ENCODE results near the gene LAP3. TPM values are rescaled to one million over a fixed set of nuclear protein-coding genes. Genes with fewer than 3 reads are reported as not detected.
A peak's percentile ranks its signal among the peaks of the same experiment; 100 is the strongest.

Gene LAP3
- total and polyA plus RNA-seq, 4 donors, result 57.5 to 178 (median 110) TPM

DNA sequence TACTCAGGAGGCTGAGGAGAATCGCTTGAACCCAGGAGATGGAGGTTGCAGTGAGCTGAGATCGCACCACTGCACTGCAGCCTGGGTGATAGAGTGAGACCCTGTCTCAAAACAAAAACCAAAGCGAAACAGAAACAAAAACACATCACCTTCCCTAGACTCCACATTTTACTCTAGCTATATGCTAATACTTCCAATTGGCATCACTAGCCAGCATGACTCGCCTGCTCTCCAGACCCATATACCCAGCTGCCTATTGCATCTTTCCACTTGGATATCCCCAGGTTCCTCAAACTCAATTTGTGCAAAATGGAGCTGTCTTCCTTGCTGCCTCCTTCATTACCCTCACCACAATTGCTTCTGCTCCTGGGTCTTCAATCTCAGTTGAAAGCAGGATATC, 22.4 kb upstream of the LAP3 start (continued):
- TF ChIP-seq, protein P1, sequence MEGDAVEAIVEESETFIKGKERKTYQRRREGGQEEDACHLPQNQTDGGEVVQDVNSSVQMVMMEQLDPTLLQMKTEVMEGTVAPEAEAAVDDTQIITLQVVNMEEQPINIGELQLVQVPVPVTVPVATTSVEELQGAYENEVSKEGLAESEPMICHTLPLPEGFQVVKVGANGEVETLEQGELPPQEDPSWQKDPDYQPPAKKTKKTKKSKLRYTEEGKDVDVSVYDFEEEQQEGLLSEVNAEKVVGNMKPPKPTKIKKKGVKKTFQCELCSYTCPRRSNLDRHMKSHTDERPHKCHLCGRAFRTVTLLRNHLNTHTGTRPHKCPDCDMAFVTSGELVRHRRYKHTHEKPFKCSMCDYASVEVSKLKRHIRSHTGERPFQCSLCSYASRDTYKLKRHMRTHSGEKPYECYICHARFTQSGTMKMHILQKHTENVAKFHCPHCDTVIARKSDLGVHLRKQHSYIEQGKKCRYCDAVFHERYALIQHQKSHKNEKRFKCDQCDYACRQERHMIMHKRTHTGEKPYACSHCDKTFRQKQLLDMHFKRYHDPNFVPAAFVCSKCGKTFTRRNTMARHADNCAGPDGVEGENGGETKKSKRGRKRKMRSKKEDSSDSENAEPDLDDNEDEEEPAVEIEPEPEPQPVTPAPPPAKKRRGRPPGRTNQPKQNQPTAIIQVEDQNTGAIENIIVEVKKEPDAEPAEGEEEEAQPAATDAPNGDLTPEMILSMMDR (IDR thresholded peaks at IDR 0.05; ENCODE audit: low read depth, low read length, missing input control), result no peak
- TF ChIP-seq HNF4A (conservative IDR thresholded peaks at IDR 0.05) (no peak), FOXA2 (IDR thresholded peaks at IDR 0.05) (no peak), GABPA (IDR thresholded peaks at IDR 0.05 in 1 of 2, conservative IDR thresholded peaks at IDR 0.05 in 1 of 2) (no peak), TAF1 (conservative IDR thresholded peaks at IDR 0.05) (no peak)
- TF ChIP-seq, protein P2, sequence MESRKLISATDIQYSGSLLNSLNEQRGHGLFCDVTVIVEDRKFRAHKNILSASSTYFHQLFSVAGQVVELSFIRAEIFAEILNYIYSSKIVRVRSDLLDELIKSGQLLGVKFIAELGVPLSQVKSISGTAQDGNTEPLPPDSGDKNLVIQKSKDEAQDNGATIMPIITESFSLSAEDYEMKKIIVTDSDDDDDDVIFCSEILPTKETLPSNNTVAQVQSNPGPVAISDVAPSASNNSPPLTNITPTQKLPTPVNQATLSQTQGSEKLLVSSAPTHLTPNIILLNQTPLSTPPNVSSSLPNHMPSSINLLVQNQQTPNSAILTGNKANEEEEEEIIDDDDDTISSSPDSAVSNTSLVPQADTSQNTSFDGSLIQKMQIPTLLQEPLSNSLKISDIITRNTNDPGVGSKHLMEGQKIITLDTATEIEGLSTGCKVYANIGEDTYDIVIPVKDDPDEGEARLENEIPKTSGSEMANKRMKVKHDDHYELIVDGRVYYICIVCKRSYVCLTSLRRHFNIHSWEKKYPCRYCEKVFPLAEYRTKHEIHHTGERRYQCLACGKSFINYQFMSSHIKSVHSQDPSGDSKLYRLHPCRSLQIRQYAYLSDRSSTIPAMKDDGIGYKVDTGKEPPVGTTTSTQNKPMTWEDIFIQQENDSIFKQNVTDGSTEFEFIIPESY (IDR thresholded peaks at IDR 0.05), result no peak

DNA sequence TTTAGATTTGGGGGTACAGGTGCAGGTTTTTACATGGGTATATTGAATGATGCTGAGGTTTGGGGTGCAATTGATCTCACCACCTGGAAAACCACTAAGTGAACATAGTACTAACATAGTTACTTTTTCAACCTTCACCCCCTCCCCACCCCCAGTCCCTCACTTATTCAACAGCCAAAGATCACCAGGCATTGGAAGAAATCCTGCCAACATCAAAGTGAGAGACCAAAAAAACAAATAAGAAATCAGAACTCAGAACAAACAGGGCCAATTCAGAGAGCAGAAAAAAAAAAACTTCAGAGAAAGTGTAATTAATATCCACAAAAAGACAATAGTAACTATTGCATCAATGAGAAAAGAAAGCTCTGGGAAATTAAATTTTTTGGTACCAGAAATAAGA, 20.5 kb upstream of the LAP3 start:
- DNase-seq (ENCODE audit: low spot score), result no peak
- H3K27ac ChIP-seq (ENCODE audit: low read depth in 1 of 2, low read length in 2 of 2), result peak overlapping the region; percentile 64 to 72
- no peaks in the 10 kb centered on the region for H3K27me3 ChIP-seq (ENCODE audit: control insufficient read depth in 4 of 4, insufficient read depth in 4 of 4, low read length in 3 of 4)
- H3K4me3 ChIP-seq (ENCODE audit: low read depth in 1 of 3, low read length in 3 of 3), result no peak overlapping the region
- no peaks in the 10 kb centered on the region for H3K9me3 ChIP-seq (ENCODE audit: control insufficient read depth in 4 of 4, low read length in 3 of 4)
- TF ChIP-seq HNF4A (conservative IDR thresholded peaks at IDR 0.05) (peak; percentile 84 to 89), FOXA1 (IDR thresholded peaks at IDR 0.05) (peak; percentile 65), HNF4G (IDR thresholded peaks at IDR 0.05) (peak; percentile 74), JUND (IDR thresholded peaks at IDR 0.05) (peak in 1 of 2 donors; percentile 31), SP1 (IDR thresholded peaks at IDR 0.05) (peak; percentile 80), TAF1 (conservative IDR thresholded peaks at IDR 0.05) (no peak), GABPA (IDR thresholded peaks at IDR 0.05 in 1 of 2, conservative IDR thresholded peaks at IDR 0.05 in 1 of 2) (no peak), NR2F2 (IDR thresholded peaks at IDR 0.05) (no peak), RXRA (IDR thresholded peaks at IDR 0.05) (peak; percentile 60 to 76), EGR1 (IDR thresholded peaks at IDR 0.05; ENCODE audit: low read depth in 2 of 2) (no peak), FOXA2 (IDR thresholded peaks at IDR 0.05) (peak; percentile 24), YY1 (IDR thresholded peaks at IDR 0.05) (peak; percentile 55), RAD21 (IDR thresholded peaks at IDR 0.05) (peak in 1 of 2 donors; percentile 44)
- TF ChIP-seq, protein P3, sequence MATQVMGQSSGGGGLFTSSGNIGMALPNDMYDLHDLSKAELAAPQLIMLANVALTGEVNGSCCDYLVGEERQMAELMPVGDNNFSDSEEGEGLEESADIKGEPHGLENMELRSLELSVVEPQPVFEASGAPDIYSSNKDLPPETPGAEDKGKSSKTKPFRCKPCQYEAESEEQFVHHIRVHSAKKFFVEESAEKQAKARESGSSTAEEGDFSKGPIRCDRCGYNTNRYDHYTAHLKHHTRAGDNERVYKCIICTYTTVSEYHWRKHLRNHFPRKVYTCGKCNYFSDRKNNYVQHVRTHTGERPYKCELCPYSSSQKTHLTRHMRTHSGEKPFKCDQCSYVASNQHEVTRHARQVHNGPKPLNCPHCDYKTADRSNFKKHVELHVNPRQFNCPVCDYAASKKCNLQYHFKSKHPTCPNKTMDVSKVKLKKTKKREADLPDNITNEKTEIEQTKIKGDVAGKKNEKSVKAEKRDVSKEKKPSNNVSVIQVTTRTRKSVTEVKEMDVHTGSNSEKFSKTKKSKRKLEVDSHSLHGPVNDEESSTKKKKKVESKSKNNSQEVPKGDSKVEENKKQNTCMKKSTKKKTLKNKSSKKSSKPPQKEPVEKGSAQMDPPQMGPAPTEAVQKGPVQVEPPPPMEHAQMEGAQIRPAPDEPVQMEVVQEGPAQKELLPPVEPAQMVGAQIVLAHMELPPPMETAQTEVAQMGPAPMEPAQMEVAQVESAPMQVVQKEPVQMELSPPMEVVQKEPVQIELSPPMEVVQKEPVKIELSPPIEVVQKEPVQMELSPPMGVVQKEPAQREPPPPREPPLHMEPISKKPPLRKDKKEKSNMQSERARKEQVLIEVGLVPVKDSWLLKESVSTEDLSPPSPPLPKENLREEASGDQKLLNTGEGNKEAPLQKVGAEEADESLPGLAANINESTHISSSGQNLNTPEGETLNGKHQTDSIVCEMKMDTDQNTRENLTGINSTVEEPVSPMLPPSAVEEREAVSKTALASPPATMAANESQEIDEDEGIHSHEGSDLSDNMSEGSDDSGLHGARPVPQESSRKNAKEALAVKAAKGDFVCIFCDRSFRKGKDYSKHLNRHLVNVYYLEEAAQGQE (IDR thresholded peaks at IDR 0.05), result peak; percentile 56
- TF ChIP-seq, protein P2 (IDR thresholded peaks at IDR 0.05), result peak; percentile 26
- TF ChIP-seq, protein P1 (IDR thresholded peaks at IDR 0.05; ENCODE audit: low read depth, low read length, missing input control), result no peak
- TF ChIP-seq, protein P4, sequence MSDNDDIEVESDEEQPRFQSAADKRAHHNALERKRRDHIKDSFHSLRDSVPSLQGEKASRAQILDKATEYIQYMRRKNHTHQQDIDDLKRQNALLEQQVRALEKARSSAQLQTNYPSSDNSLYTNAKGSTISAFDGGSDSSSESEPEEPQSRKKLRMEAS (IDR thresholded peaks at IDR 0.05), result peak; percentile 21
- TF ChIP-seq, protein P5, sequence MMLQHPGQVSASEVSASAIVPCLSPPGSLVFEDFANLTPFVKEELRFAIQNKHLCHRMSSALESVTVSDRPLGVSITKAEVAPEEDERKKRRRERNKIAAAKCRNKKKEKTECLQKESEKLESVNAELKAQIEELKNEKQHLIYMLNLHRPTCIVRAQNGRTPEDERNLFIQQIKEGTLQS (IDR thresholded peaks at IDR 0.05), result no peak
- H3K36me3 ChIP-seq (ENCODE audit: control insufficient read depth in 4 of 4, insufficient read depth in 3 of 4, low read depth in 1 of 4, low read length in 3 of 4), result no peaks in the 10 kb centered on the region
- no peak overlapping the region for H3K9ac ChIP-seq (ENCODE audit: low read depth in 1 of 2, low read length in 2 of 2)
- H3K4me1 ChIP-seq (ENCODE audit: control insufficient read depth in 4 of 4, insufficient read depth in 4 of 4, low read length in 3 of 4), result peaks cover 2 to 56% (median 39%) of the 10 kb centered on the region in 4 donors
